ENCODE measurements around the gene RANBP1. TPM values are rescaled to one million over a fixed set of nuclear protein-coding genes. Genes with fewer than 3 reads are reported as not detected.

RANBP1 gene
- total and polyA plus RNA-seq, 2 of the 4 experiments (the other 2 are of a cell fraction), result 173 to 376 TPM

GRCh38 chr22:20080445-20080775, 35.5 kb upstream of the RANBP1 start:
- Histone ChIP-seq H3K4me1 (ENCODE audit: control insufficient read depth, insufficient read depth, low read length) (peaks cover 19% of the 10 kb centered on the region), H3K4me3 (ENCODE audit: insufficient read depth, low read depth, low read length) (peak overlapping the region; percentile 83), H2AK9ac (replicated peaks; ENCODE audit: low read depth, low read length, poor library complexity) (peak overlapping the region; percentile 100), H2BK5ac (ENCODE audit: low read depth, low read length, poor library complexity, severe bottlenecking) (peak overlapping the region; percentile 82), H4K20me1 (ENCODE audit: insufficient read depth, low read length) (peaks cover 45% of the 10 kb centered on the region), H3K18ac (ENCODE audit: low read depth, low read length) (peak overlapping the region; percentile 18), H4K8ac (ENCODE audit: low read depth in 2 of 2, low read length in 2 of 2) (peak overlapping the region; percentile 92 to 96), H2AK5ac (ENCODE audit: low read depth, low read length) (peak overlapping the region; percentile 99), H2BK15ac (ENCODE audit: low read depth, low read length) (0 out of 3 replicates have a peak overlapping the region, but pooled peaks have one; percentile 30), H3K27me3 (ENCODE audit: control insufficient read depth, insufficient read depth, low read length) (no peaks in the 10 kb centered on the region), H4K5ac (ENCODE audit: low read depth, low read length) (peak overlapping the region; percentile 83), H3K9me3 (ENCODE audit: control insufficient read depth, insufficient read depth, low read length) (no peaks in the 10 kb centered on the region), H3K9ac (ENCODE audit: low read depth, low read length) (peak overlapping the region; percentile 96), H3K27ac (ENCODE audit: insufficient read depth, low read length) (peak overlapping the region; percentile 87), H3K79me1 (ENCODE audit: low read depth in 1 of 2, low read length in 2 of 2) (peaks cover 4 to 37% of the 10 kb centered on the region in 2 experiments), H3K14ac (replicated peaks; ENCODE audit: low read depth, low read length) (peak overlapping the region; percentile 98), H3K56ac (ENCODE audit: extremely low read depth, insufficient read depth, low read length) (peak overlapping the region; percentile 99), H4K91ac (ENCODE audit: insufficient read depth, low read depth, low read length) (peak overlapping the region; percentile 96), H3K4ac (ENCODE audit: low read depth, low read length) (peak overlapping the region; percentile 97), H2AFZ (replicated peaks; ENCODE audit: low read length, poor library complexity) (peak overlapping the region; percentile 92), H2BK120ac (ENCODE audit: low read depth, low read length) (peak overlapping the region; percentile 39; the same call in 1 of the 2 replicates), H3K36me3 (ENCODE audit: control insufficient read depth, insufficient read depth, low read length) (no peaks in the 10 kb centered on the region), H2BK20ac (ENCODE audit: low read depth, low read length) (peak overlapping the region; percentile 14; the same call in 1 of the 2 replicates), H3K9me1 (ENCODE audit: insufficient read depth, low read length) (peaks cover 28% of the 10 kb centered on the region), H3K23ac (ENCODE audit: low read depth, low read length) (peak overlapping the region; percentile 100), H3K4me2 (ENCODE audit: low read depth, low read length) (peak overlapping the region; percentile 97)
- peak; percentile 62 for ATAC-seq (ENCODE audit: low read depth)
- dilution Hi-C loops (cut with HindIII; ENCODE audit: low sequenced_read_pairs, unreplicated experiment), result no loop called here
- DNase-seq, result peak; percentile 30
- WGBS, 2 experiments (ENCODE audit: extremely low coverage in 2 of 2, insufficient read length in 1 of 2), result 0% methylated on average over 5 of the region's 34 CpGs; no CpG with 5 or more reads in 1 of the 2 experiments
- in situ Hi-C loops (cut with MboI; ENCODE audit: low sequenced_read_pairs), result no loop called here
- ChIA-PET POLR2A (ENCODE audit: unreplicated experiment) (no interaction called here), CTCF (no interaction called here)
- TF ChIP-seq MAZ (IDR thresholded peaks at IDR 0.05; ENCODE audit: borderline replicate concordance, low read depth, low read length) (peak; percentile 69; the same call in 1 of the 2 replicates), ELK1 (IDR thresholded peaks at IDR 0.05; ENCODE audit: borderline replicate concordance, low read depth, low read length) (no peak)
- intact Hi-C loops (cut with micrococcal nuclease), result no loop called here
- BruUV-seq (replicated peaks), result no TSS peak

Data from IMR-90 (cell line).